Smooth muscle cell (in vitro differentiated cells): ENCODE results near the gene ABHD17C. TPM values are rescaled to one million over a fixed set of nuclear protein-coding genes. Genes with fewer than 3 reads are reported as not detected.
A peak's percentile ranks its signal among the peaks of the same experiment; 100 is the strongest.

Source experiments
- DNase-seq: peaks from one replicate; lab custom pipeline; 2025; ENCODE audit not compliant: unreplicated experiment; lab: John Stamatoyannopoulos, UW
- H2AFZ ChIP-seq: fragments of 200-600 bp; sonication (generic); 2 replicates; pipeline ENCODE4 v1.6.0; 2016; ENCODE audit warnings: antibody characterized with exemption, low read depth, mild to moderate bottlenecking
- H3F3A ChIP-seq: fragments of 200-600 bp; sonication (generic); 2 replicates; pipeline ENCODE4 v1.6.0; 2017; ENCODE audit warnings: antibody characterized with exemption, low read depth
- H3K27ac ChIP-seq: fragments of 200-600 bp; sonication (generic); 2 replicates; pipeline ENCODE4 v1.5.1; 2016; ENCODE audit warnings: low read depth, mild to moderate bottlenecking
- H3K27me3 ChIP-seq: fragments of 200-600 bp; sonication (generic); 2 replicates; pipeline ENCODE4 v1.6.1; 2016; ENCODE audit warnings: low read depth, mild to moderate bottlenecking
- H3K36me3 ChIP-seq: fragments of 200-600 bp; sonication (generic); 2 replicates; pipeline ENCODE4 v1.5.1; 2016; ENCODE audit warnings: low read depth
- H3K4me1 ChIP-seq: fragments of 200-600 bp; sonication (generic); 2 replicates; pipeline ENCODE4 v1.5.1; 2016; ENCODE audit warnings: low read depth
- H3K4me2 ChIP-seq: fragments of 200-600 bp; sonication (generic); 2 replicates; pipeline ENCODE4 v1.6.0; 2016; ENCODE audit warnings: mild to moderate bottlenecking
- H3K4me3 ChIP-seq: fragments of 200-600 bp; sonication (generic); 2 replicates; pipeline ENCODE4 v1.5.1; 2016; ENCODE audit warnings: mild to moderate bottlenecking
- H3K79me2 ChIP-seq: fragments of 200-600 bp; sonication (generic); 2 replicates; pipeline ENCODE4 v1.6.0; 2016; ENCODE audit warnings: low read depth, mild to moderate bottlenecking
- H3K9ac ChIP-seq: fragments of 200-600 bp; sonication (generic); 2 replicates; pipeline ENCODE4 v1.6.0; 2016; ENCODE audit warnings: low read depth
- H3K9me3 ChIP-seq: fragments of 200-600 bp; sonication (generic); replicated peaks from 2 replicates; pipeline ENCODE4 v1.5.1; 2016; ENCODE audit warnings: low read depth
- H4K20me1 ChIP-seq: fragments of 200-600 bp; sonication (generic); 2 replicates; pipeline ENCODE4 v1.6.0; 2016; ENCODE audit warnings: low read depth
- CTCF ChIP-seq: fragments of 200-600 bp; sonication (generic); IDR thresholded peaks from 2 replicates; pipeline ENCODE4 v1.5.1; 2017; ENCODE audit warnings: borderline replicate concordance, mild to moderate bottlenecking, antibody characterized with exemption; ENCODE audit not compliant: insufficient read depth, poor library complexity, severe bottlenecking
- WGBS: methylation state at CpG from one replicate; pipeline ENCODE4 v1.1.7; 2016; ENCODE audit warnings: low lambda C conversion rate; 5-methylcytosine and 5-hydroxymethylcytosine counted together
- polyA plus RNA-seq: library from polyadenylated mRNA; unstranded; fragments of >200 nt; fragmentation: Nextera tagmentation; extraction: Ambion mirVana; gene quantifications from 2 replicates; pipeline ENCODE4 v1.2.1, GENCODE V29; 2016
- total RNA-seq: library from RNA; depleted of rRNA; stranded (reverse); fragments of >200 nt; gene quantifications from 2 replicates; pipeline ENCODE4 v1.2.3, GENCODE V29; 2014

ABHD17C gene
- total and polyA plus RNA-seq, 2 experiments from 2014 or later: 3.1 to 4.1 TPM

GRCh38 chr15:80693682-80694610, 1.2 kb upstream of the ABHD17C start:
- TF ChIP-seq CTCF: no peak
- peaks cover 23% of the 10 kb centered on the region for H4K20me1 ChIP-seq
- no peak overlapping the region for H3K27ac ChIP-seq
- peak overlapping the region; percentile 81 for H3K4me3 ChIP-seq
- no peaks in the 10 kb centered on the region for H3K36me3 ChIP-seq
- H2AFZ ChIP-seq: peak overlapping the region; percentile 89
- no peaks in the 10 kb centered on the region for H3K9me3 ChIP-seq
- peaks cover 8% of the 10 kb centered on the region for H3K79me2 ChIP-seq
- H3F3A ChIP-seq: no peaks in the 10 kb centered on the region
- peak overlapping the region; percentile 94 for H3K4me2 ChIP-seq
- WGBS: 82% methylated on average over 15 of the region's 15 CpGs
- H3K9ac ChIP-seq: no peak overlapping the region
- H3K4me1 ChIP-seq: no peaks in the 10 kb centered on the region
- no peaks in the 10 kb centered on the region for H3K27me3 ChIP-seq
- DNase-seq: no peak

GRCh38 chr15:80694611-80695098, 455 bp upstream of the ABHD17C start:
- peak overlapping the region; percentile 63 for H3K9ac ChIP-seq
- no peaks in the 10 kb centered on the region for H3K36me3 ChIP-seq
- H3K79me2 ChIP-seq: peaks cover 8% of the 10 kb centered on the region
- peak overlapping the region; percentile 94 for H3K4me2 ChIP-seq
- no peak for DNase-seq
- H3K9me3 ChIP-seq: no peaks in the 10 kb centered on the region
- H3K27me3 ChIP-seq: no peaks in the 10 kb centered on the region
- H3K4me3 ChIP-seq: peak overlapping the region; percentile 81
- peaks cover 30% of the 10 kb centered on the region for H4K20me1 ChIP-seq
- H3K27ac ChIP-seq: no peak overlapping the region
- TF ChIP-seq CTCF: no peak
- H3K4me1 ChIP-seq: no peaks in the 10 kb centered on the region
- no peaks in the 10 kb centered on the region for H3F3A ChIP-seq
- peak overlapping the region; percentile 89 for H2AFZ ChIP-seq
- WGBS: 5% methylated on average over 5 of the region's 47 CpGs

- WGBS: 6% methylated on average over 37 of the region's 43 CpGs
- Histone ChIP-seq H3K27ac (no peak overlapping the region), H3K4me3 (peak overlapping the region; percentile 63), H3F3A (no peaks in the 10 kb centered on the region), H3K4me1 (no peaks in the 10 kb centered on the region), H3K9me3 (no peaks in the 10 kb centered on the region), H3K4me2 (peak overlapping the region; percentile 98), H3K9ac (no peak overlapping the region), H3K36me3 (no peaks in the 10 kb centered on the region), H2AFZ (peak overlapping the region; percentile 71), H3K79me2 (peaks cover 8% of the 10 kb centered on the region), H4K20me1 (peaks cover 39% of the 10 kb centered on the region), H3K27me3 (no peaks in the 10 kb centered on the region)
- no peak for DNase-seq
- TF ChIP-seq CTCF: no peak
These were observed 976 bp downstream of the ABHD17C start for GRCh38 chr15:80695911-80696661.
